SIG-M5 (cell line): ENCODE data around the gene PLEKHG4B.
"Not testable (repeated sequence)": the region's sequence is repeated elsewhere in the genome, so short reads cannot be mapped to it uniquely, and the experiment has no call there.

Source experiments
- DNase-seq: peaks from one replicate; lab custom pipeline; 2025; lab: John Stamatoyannopoulos, UW

Gene PLEKHG4B

GRCh38 chr5:204001-204400 is 112.0 kb downstream of the PLEKHG4B start:
- no peak for DNase-seq

DNA sequence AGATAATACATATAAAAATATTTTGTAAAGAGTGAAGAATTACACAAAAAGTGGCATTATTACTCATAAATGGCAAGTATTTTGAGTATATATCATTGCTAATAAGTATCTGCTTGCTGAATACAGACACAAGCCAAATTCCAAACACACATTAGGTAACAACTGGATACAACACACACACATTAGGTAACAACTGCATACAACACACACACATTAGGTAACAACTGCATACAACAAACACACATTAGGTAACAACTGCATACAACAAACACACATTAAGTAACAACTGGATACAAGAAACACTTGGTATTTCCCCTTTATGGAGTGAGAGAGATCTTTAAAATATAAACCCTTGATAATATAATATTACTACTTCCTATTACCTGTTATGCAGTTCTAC is 112.5 kb downstream of the PLEKHG4B start:
- DNase-seq: no peak

- DNase-seq: no peak
Observed at GRCh38 chr5:204966-205670, 113.2 kb downstream of the PLEKHG4B start.

DNA sequence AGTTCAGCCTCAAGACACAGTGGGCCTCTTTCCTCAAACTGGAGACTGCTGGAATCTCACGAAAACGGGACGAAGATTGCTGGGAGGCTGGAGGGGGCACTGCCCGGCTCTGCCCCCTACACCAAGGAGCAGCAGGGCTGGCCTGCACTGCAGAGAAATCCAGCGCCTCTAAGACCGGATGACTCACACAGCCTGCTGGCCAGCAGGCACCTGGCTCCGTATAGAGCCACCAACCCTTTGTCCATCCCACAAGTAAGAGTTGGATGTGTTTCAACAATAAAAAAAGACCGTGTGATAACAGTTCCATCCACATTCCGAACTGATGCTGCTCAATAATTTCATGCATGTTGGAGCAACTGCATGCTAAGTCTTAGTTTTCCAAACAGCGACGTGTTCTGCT is 114.4 kb downstream of the PLEKHG4B start:
- no peak for DNase-seq

- DNase-seq: no peak
Observed at GRCh38 chr5:206927-207536, 115.1 kb downstream of the PLEKHG4B start.

GRCh38 chr5:207599-207998 is 115.6 kb downstream of the PLEKHG4B start:
- DNase-seq: no peak

DNA sequence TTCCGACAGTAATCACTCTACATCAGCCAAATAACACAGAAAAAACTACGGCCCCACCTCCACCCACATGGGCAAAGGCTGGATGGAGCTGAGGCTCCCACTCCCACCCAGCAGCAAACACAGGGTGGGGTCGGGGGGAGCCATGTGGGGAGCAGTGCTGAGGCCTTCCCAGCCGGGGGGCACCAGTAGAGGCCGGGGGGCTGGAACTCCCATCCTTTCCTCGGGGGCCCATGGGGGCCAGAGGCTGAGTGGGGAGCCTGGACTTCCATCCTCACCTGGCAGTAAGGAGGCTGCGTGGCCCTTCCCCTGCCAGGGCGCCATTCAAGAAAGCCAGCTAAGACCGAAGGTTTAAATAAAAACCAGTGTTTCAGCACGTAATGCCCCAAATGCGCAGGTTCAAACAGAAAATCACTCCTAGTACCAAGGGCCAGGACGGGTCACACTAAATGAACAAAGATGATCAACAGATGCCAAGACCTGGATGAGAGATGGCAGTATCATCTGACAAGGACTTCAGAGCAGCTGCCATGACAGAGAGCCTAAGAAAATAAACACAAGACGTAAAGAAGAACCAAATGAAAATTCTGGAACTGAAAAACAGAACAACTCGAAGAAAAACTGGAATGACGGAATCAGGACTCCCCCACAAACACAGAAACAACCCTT is 116.6 kb downstream of the PLEKHG4B start:
- DNase-seq: no peak

- DNase-seq: no peak
Observed at GRCh38 chr5:213803-214395, 121.9 kb downstream of the PLEKHG4B start.

DNA sequence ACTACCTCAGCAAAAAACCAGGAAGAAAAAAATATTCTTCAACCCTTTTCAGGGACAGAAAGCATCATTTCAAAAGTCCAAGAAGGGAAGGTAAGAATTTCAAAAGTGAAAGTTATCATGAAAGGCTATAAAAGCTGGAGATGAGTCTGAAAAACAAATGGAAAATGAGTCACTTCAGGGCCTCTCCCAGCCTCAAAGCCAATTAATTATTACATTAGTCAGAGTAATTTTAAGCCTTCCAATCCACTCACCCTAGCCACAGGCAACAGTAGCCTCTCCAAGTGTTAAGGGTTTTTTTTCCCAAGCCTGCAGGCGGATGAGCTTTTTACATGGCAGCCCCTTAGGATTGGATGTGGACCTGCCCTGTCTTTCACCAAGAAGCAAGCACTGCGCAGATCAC is 123.3 kb downstream of the PLEKHG4B start:
- not testable (repeated sequence) for DNase-seq

GRCh38 chr5:216076-216475 is 124.1 kb downstream of the PLEKHG4B start:
- DNase-seq: not testable (repeated sequence)

- peak; percentile 58 for DNase-seq
Observed at GRCh38 chr5:217494-218456, 125.8 kb downstream of the PLEKHG4B start, which contains the start of the genes CCDC127 and SDHA. Gene CCDC127 (minus strand): TSS chr5:218153. CDS start chr5:216849, 1,304 bp downstream. Gene SDHA (plus strand): TSS chr5:218320. CDS start chr5:218356, 36 bp downstream.

DNA sequence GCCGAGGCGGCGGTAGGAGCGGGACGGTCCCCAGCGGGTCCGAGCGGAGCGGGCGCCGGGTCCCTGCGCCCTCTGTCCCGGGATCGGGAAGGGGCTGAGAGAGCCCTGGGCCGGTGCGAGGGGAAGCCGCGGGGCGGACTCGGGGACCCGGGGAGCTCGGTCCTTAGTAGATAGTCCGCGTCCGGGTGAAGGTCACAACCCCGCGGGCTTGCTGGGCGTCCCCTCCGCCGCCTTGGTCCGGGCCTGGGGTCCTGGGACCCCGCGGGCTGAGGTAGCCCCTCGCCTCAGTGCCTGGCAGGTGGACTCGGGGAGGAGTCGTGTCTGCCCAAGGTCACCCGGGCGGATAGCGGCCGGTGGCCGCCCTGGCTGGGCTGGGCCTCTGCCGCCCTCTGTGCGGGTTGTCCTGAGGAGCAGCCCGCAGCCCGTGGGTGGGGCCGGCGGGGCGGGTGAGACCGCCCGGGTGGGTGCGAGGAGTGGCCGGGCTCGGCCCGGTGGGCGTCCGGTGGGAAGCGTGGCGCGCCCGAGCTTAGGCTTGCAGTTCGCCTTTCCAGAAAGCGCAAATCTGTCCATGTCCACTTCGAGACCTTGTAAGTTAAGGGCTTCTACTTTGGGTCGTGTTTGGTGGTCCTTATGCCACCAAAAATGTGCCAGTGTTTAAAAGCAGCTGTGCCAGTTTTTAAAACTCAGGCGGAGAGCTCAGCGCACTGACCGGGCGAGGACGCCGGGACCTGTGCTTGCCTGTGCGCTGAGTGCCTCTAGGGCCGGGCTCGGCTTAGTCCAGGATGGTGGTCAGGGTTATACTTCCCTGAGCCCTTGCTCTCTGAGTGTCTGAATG is 126.7 kb downstream of the PLEKHG4B start:
- DNase-seq: no peak

DNA sequence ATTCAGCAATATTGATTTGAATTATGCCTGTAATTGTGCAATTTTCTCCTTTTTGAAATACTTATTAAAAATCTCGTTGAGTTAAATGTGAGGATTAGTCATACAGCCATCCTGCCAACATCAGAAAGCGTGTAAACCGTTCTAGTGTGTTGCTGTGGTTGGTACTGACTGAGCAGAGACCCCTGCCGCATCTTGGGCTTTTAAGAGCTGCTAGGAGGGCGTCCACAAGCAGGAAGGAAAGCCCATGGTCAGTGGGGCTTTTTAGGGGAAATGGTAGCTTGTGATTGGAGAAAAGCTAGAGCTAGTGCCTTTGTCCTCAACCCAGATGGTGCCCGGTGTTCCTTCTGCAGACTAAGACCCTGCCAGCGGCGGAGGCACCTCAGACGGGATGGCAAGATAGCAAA is 127.5 kb downstream of the PLEKHG4B start:
- DNase-seq: no peak

DNA sequence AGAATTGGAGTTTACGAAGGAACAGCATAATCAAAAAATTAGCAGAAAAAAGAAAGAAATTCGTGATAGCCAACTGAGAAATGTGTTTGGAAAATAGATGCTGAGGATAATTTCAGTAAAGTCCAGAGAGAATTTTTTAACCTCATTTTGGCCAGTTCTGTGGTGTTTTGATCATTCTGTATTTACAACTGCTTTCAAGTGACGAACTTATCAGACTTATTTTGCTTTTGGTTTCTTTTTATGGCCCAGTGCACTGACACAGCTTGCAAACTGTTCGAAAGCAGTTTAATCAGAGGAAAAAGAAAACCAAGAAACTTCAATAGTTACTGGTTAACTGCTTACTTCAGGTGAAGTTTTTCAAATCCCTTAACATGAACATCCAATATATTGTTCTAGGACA is 128.0 kb downstream of the PLEKHG4B start:
- DNase-seq: no peak

DNA sequence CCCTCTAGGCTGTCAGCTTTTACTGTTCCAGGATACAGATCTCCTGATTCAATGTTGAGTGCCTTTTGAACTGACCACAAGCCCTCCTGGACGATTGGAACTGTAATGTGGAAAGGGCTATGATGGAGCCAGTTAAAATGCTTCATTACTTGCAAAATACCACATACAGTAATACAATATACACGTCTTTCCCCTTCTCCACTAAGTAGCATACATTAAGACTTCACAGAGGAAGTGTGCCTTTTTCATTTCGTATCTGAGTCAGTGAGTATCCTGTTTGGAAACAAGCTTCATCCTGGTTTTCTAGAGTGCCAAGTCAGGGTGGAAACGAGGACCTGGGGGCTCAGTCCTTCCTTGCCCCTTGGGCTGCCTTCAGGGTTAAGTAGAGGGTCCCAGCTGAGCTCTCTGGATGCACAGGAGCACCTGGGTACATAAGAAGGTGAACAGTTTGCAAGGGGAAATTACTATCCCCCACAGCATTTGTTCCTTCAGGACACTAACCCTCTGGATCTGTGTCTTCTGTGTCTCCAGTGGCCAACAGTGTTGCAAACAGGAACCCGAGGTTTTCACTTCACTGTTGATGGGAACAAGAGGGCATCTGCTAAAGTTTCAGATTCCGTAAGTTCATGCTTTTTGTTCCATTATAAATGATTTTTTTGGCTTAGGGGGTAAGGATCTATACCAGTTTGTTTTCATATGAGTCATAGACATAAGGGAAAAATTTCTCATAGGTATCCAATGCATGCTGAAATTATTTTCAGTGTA is 131.2 kb downstream of the PLEKHG4B start:
- not testable (repeated sequence) for DNase-seq

GRCh38 chr5:223791-224190 is 131.8 kb downstream of the PLEKHG4B start:
- DNase-seq: no peak

GRCh38 chr5:225334-225733 is 133.4 kb downstream of the PLEKHG4B start:
- DNase-seq: no peak

- not testable (repeated sequence) for DNase-seq
Observed at GRCh38 chr5:227375-227774, 135.4 kb downstream of the PLEKHG4B start.

DNA sequence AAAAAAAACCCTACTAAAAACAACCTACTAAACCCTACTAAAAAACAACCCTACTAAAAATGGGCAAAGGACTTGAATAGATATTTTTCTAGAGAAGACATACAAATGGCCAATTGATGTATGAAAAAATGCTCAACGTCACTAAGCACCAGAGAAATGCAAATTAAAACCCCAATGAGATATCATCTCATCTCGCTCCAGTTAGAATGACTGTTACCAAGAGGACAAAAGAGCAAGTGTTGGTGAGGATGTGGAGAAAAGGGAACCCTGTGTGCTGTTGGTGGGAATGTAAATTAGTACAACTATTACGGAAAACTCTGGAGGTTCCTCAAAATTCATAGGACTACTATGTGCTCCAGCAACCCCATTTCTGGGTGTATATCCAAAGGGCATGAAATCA is 136.9 kb downstream of the PLEKHG4B start:
- DNase-seq: no peak

GRCh38 chr5:230711-231110 is 138.7 kb downstream of the PLEKHG4B start:
- no peak for DNase-seq
